Activated CD8-positive, alpha-beta memory T cell treated with anti-CD3 and anti-CD28 coated beads, Interleukin-2, amount 50 U/mL, for 1 hour (primary cell): Measurements from ENCODE around the gene OR52K1.
"Not testable (repeated sequence)": the region's sequence is repeated elsewhere in the genome, so short reads cannot be mapped to it uniquely, and the experiment has no call there.

ENCODE experiments used
- DNase-seq: peaks from one replicate; pipeline ENCODE4 v3.0.0-alpha.2; 2020; ENCODE audit errors: extremely low read depth

Gene OR52K1

GRCh38 chr11:4482445-4482844 lies at the start of gene OR52K1:
TSS of gene OR52K1 (plus strand) at chr11:4482646. CDS start at chr11:4488901, 6,255 bp downstream.
- no peak for DNase-seq

- no peak for DNase-seq
Observed at GRCh38 chr11:4433856-4434255, 48.6 kb upstream of the OR52K1 start.

- no peak for DNase-seq
Observed at GRCh38 chr11:4436411-4436810, 46.0 kb upstream of the OR52K1 start.

- DNase-seq = no peak
Observed at GRCh38 chr11:4441515-4441914, 40.9 kb upstream of the OR52K1 start.

- DNase-seq = no peak
Observed at GRCh38 chr11:4443232-4443891, 39.1 kb upstream of the OR52K1 start.

GRCh38 chr11:4448995-4449394 lies 33.5 kb upstream of the OR52K1 start, which contains the start of gene OR52K2:
TSS of gene OR52K2 (plus strand) at chr11:4449295. CDS start at chr11:4449340, 45 bp downstream.
- DNase-seq = no peak

- DNase-seq = no peak
Observed at GRCh38 chr11:4453118-4453517, 29.3 kb upstream of the OR52K1 start.

- DNase-seq = no peak
Observed at GRCh38 chr11:4454021-4454420, 28.4 kb upstream of the OR52K1 start.

- DNase-seq = no peak
Observed at GRCh38 chr11:4455419-4455818, 27.0 kb upstream of the OR52K1 start.

GRCh38 chr11:4459500-4459899 lies 22.9 kb upstream of the OR52K1 start:
- DNase-seq = no peak

- no peak for DNase-seq
Observed at GRCh38 chr11:4460151-4460550, 22.3 kb upstream of the OR52K1 start.

- DNase-seq = no peak
Observed at GRCh38 chr11:4464216-4465159, 18.0 kb upstream of the OR52K1 start.

- no peak for DNase-seq
Observed at GRCh38 chr11:4465407-4465806, 17.0 kb upstream of the OR52K1 start.

- no peak for DNase-seq
Observed at GRCh38 chr11:4466131-4466870, 16.1 kb upstream of the OR52K1 start.

GRCh38 chr11:4466871-4467442 lies 15.5 kb upstream of the OR52K1 start:
- no peak for DNase-seq

GRCh38 chr11:4467811-4468606 lies 14.4 kb upstream of the OR52K1 start:
- no peak for DNase-seq

GRCh38 chr11:4479644-4480043 lies 2.8 kb upstream of the OR52K1 start:
- DNase-seq = no peak

- DNase-seq = no peak
Observed at GRCh38 chr11:4480577-4481239, 1.7 kb upstream of the OR52K1 start.

GRCh38 chr11:4481240-4481582 lies 1.2 kb upstream of the OR52K1 start:
- no peak for DNase-seq

- no peak for DNase-seq
Observed at GRCh38 chr11:4484310-4484709, 1.9 kb downstream of the OR52K1 start.

- not testable (repeated sequence) for DNase-seq
Observed at GRCh38 chr11:4491405-4491804, 9.0 kb downstream of the OR52K1 start.
